PC-3 (cell line): ENCODE results near the gene APMAP. TPM values are rescaled to one million over a fixed set of nuclear protein-coding genes. Genes with fewer than 3 reads are reported as not detected.

ENCODE experiments used
- ATAC-seq: fragments of 200-7000 bp; cut with Tn5 transposase; 2 replicates; pipeline ENCODE4 v1.9.1; 2020; ENCODE audit warnings: mild to moderate bottlenecking, moderate library complexity
- BruUV-seq: library from RNA; stranded (reverse); fragments of 400-500 nt; replicated peaks from 2 replicates; lab custom pipeline; 2021; lab: Mats Ljungman, UMichigan
- CTCF ChIA-PET: fragments of 300-600 bp; sonication (Branson Sonifier 250); formaldehyde crosslinking; loops from one replicate; lab custom pipeline; 2022; ENCODE audit warnings: antibody characterized with exemption; lab: Charles Lee
- POLR2A ChIA-PET: fragments of 300-600 bp; sonication (Branson Sonifier 250); formaldehyde crosslinking; loops from one replicate; lab custom pipeline; 2022; ENCODE audit warnings: antibody characterized with exemption; ENCODE audit not compliant: unreplicated experiment; lab: Charles Lee
- DNase-seq: peaks from one replicate; pipeline ENCODE4 v3.0.0-alpha.2; 2015
- H2AFZ ChIP-seq: fragments of 300-600 bp; sonication (generic); 2 replicates; pipeline ENCODE4 v1.6.0; 2016; ENCODE audit warnings: antibody characterized with exemption, low read length
- H3F3A ChIP-seq: fragments of 300-600 bp; sonication (generic); one replicate; pipeline ENCODE4 v1.6.0; 2017; ENCODE audit warnings: antibody characterized with exemption, low read length, control low read depth, mild to moderate bottlenecking; ENCODE audit not compliant: unreplicated experiment
- H3K27ac ChIP-seq: fragments of 300-600 bp; sonication (generic); 2 replicates; pipeline ENCODE4 v1.5.1; 2016; ENCODE audit warnings: mild to moderate bottlenecking, low read length
- H3K27me3 ChIP-seq: fragments of 300-600 bp; sonication (generic); 2 replicates; pipeline ENCODE4 v1.6.1; 2016; ENCODE audit warnings: low read length, mixed read lengths
- H3K36me3 ChIP-seq: fragments of 300-600 bp; sonication (generic); 2 replicates; pipeline ENCODE4 v1.6.1; 2016; ENCODE audit warnings: low read depth, mixed run types, low read length, mixed read lengths
- H3K4me1 ChIP-seq: fragments of 300-600 bp; sonication (generic); 2 replicates; pipeline ENCODE4 v1.5.1; 2016; ENCODE audit warnings: low read length; ENCODE audit not compliant: insufficient read depth
- H3K4me2 ChIP-seq: fragments of 300-600 bp; sonication (generic); 2 replicates; pipeline ENCODE4 v1.6.0; 2016; ENCODE audit warnings: low read length
- H3K4me3 ChIP-seq: fragments of 300-600 bp; sonication (generic); 2 replicates; pipeline ENCODE4 v1.5.1; 2016; ENCODE audit warnings: mild to moderate bottlenecking, low read length, mixed read lengths
- H3K79me2 ChIP-seq: fragments of 300-600 bp; sonication (generic); 2 replicates; pipeline ENCODE4 v1.6.1; 2017; ENCODE audit warnings: low read length, mixed read lengths
- H3K9ac ChIP-seq: fragments of 300-600 bp; sonication (generic); 2 replicates; pipeline ENCODE4 v1.6.0; 2016; ENCODE audit warnings: mild to moderate bottlenecking, low read length
- H3K9me2 ChIP-seq: fragments of 300-600 bp; sonication (generic); replicated peaks from 2 replicates; pipeline ENCODE4 v1.6.1; 2016; ENCODE audit warnings: mixed run types, low read length, mixed read lengths
- H3K9me3 ChIP-seq: fragments of 300-600 bp; sonication (generic); 2 replicates; pipeline ENCODE4 v1.6.1; 2016; ENCODE audit warnings: low read length, mixed read lengths
- H4K20me1 ChIP-seq: fragments of 300-600 bp; sonication (generic); 2 replicates; pipeline ENCODE4 v1.6.1; 2016; ENCODE audit warnings: low read length, mixed read lengths
- CTCF ChIP-seq: fragments of 300-600 bp; sonication (generic); conservative IDR thresholded peaks from 2 replicates; pipeline ENCODE4 v1.5.1; 2017; ENCODE audit warnings: antibody characterized with exemption, low read depth, mild to moderate bottlenecking, low read length
- EZH2 ChIP-seq: fragments of 300-600 bp; sonication (generic); IDR thresholded peaks from one replicate; pipeline ENCODE4 v1.6.1; 2017; ENCODE audit warnings: antibody characterized with exemption, mild to moderate bottlenecking, low read length; ENCODE audit not compliant: unreplicated experiment
- EZH2phosphoT487 ChIP-seq: fragments of 300-600 bp; sonication (generic); IDR thresholded peaks from 2 replicates; pipeline ENCODE4 v1.6.1; 2018; ENCODE audit warnings: mild to moderate bottlenecking, antibody characterized with exemption, low read length, borderline replicate concordance
- intact Hi-C: fragments of 100-400 bp; cut with micrococcal nuclease; formaldehyde crosslinking; loops from 2 replicates; pipeline ENCODE4 v1.9.0; 2023
- total RNA-seq: library from RNA; depleted of rRNA; stranded (reverse); fragments of >200 nt; gene quantifications from 2 replicates; pipeline ENCODE4 v1.2.3, GENCODE V29; 2014

APMAP gene
- total RNA-seq, 1 experiment from 2014 or later: 134 TPM

- Histone ChIP-seq H4K20me1 (no peaks in the 10 kb centered on the region), H3K36me3 (peaks cover 29% of the 10 kb centered on the region; the same call in 1 of the 2 replicates), H2AFZ (no peak overlapping the region), H3K9ac (no peak overlapping the region), H3F3A (no peaks in the 10 kb centered on the region), H3K4me3 (no peak overlapping the region), H3K9me3 (no peaks in the 10 kb centered on the region), H3K27ac (no peak overlapping the region), H3K4me2 (no peak overlapping the region), H3K4me1 (no peaks in the 10 kb centered on the region), H3K79me2 (no peaks in the 10 kb centered on the region), H3K27me3 (no peaks in the 10 kb centered on the region), H3K9me2 (no peaks in the 10 kb centered on the region)
- no peak for TF ChIP-seq EZH2phosphoT487
- no peak for TF ChIP-seq CTCF
- no peak for TF ChIP-seq EZH2
- DNase-seq: no peak
- ChIA-PET POLR2A (no interaction called here), CTCF (no interaction called here)
- ATAC-seq: no peak
- no TSS peak for BruUV-seq
- intact Hi-C loops: no loop called here
These were observed 24.2 kb downstream of the APMAP start for GRCh38 chr20:24968278-24968800.

- ChIA-PET POLR2A (no interaction called here), CTCF (no interaction called here)
- no peaks in the 10 kb centered on the region for H4K20me1 ChIP-seq
- no peak overlapping the region for H2AFZ ChIP-seq
- intact Hi-C loops: no loop called here
- no peaks in the 10 kb centered on the region for H3K9me3 ChIP-seq
- DNase-seq: no peak
- no peaks in the 10 kb centered on the region for H3K27me3 ChIP-seq
- H3K36me3 ChIP-seq: peaks cover 24% of the 10 kb centered on the region; the same call in 1 of the 2 replicates
- no peak for ATAC-seq
- H3K4me3 ChIP-seq: no peak overlapping the region
- H3K9me2 ChIP-seq: no peaks in the 10 kb centered on the region
- H3F3A ChIP-seq: no peaks in the 10 kb centered on the region
- no peak overlapping the region for H3K9ac ChIP-seq
- no peak overlapping the region for H3K27ac ChIP-seq
- BruUV-seq: no TSS peak
- no peak for TF ChIP-seq EZH2phosphoT487
- no peak for TF ChIP-seq EZH2
- TF ChIP-seq CTCF: no peak
- no peaks in the 10 kb centered on the region for H3K79me2 ChIP-seq
- H3K4me1 ChIP-seq: no peaks in the 10 kb centered on the region
- H3K4me2 ChIP-seq: no peak overlapping the region
These were observed 26.1 kb downstream of the APMAP start for GRCh38 chr20:24966317-24967012.
